C4-2B (cell line): ENCODE data around the gene RAB23.
"Not testable (repeated sequence)": the region's sequence is repeated elsewhere in the genome, so short reads cannot be mapped to it uniquely, and the experiment has no call there.

Experiments
- H3K27ac ChIP-seq: fragments of 450-650 bp; 2 replicates; pipeline ENCODE4 v1.5.1; 2017
- CTCF ChIP-seq: fragments of 450-650 bp; conservative IDR thresholded peaks from 2 replicates; pipeline ENCODE4 v1.5.1; 2017; ENCODE audit warnings: mild to moderate bottlenecking
- ZFX ChIP-seq: fragments of 450-650 bp; IDR thresholded peaks from 2 replicates; pipeline ENCODE4 v1.6.1; 2017

The RAB23 gene

GRCh38 chr6:57252975-57253374 is 30.9 kb upstream of the RAB23 start:
- no peak for TF ChIP-seq CTCF
- no peak for TF ChIP-seq ZFX
- no peak overlapping the region for H3K27ac ChIP-seq

GRCh38 chr6:57252137-57252536 is 30.0 kb upstream of the RAB23 start:
- no peak overlapping the region for H3K27ac ChIP-seq
- no peak for TF ChIP-seq ZFX
- no peak for TF ChIP-seq CTCF

- TF ChIP-seq CTCF = no peak
- no peak for TF ChIP-seq ZFX
- no peak overlapping the region for H3K27ac ChIP-seq
These were observed 28.2 kb upstream of the RAB23 start for GRCh38 chr6:57250348-57250747.

GRCh38 chr6:57248311-57248895 is 26.3 kb upstream of the RAB23 start:
- H3K27ac ChIP-seq = no peak overlapping the region
- TF ChIP-seq ZFX (no peak), CTCF (no peak)

- no peak overlapping the region for H3K27ac ChIP-seq
- TF ChIP-seq ZFX (no peak), CTCF (no peak)
These were observed 25.5 kb upstream of the RAB23 start for GRCh38 chr6:57247603-57248002.

- no peak overlapping the region for H3K27ac ChIP-seq
- TF ChIP-seq ZFX = no peak
- TF ChIP-seq CTCF = no peak
These were observed 24.2 kb upstream of the RAB23 start for GRCh38 chr6:57246307-57246706.

- TF ChIP-seq ZFX (no peak), CTCF (no peak)
- no peak overlapping the region for H3K27ac ChIP-seq
These were observed 21.8 kb upstream of the RAB23 start for GRCh38 chr6:57243954-57244353.

GRCh38 chr6:57243526-57243925 is 21.4 kb upstream of the RAB23 start:
- H3K27ac ChIP-seq = not testable (repeated sequence)
